ENCODE results near the gene OR52E4.

OR52E4 gene

DNA sequence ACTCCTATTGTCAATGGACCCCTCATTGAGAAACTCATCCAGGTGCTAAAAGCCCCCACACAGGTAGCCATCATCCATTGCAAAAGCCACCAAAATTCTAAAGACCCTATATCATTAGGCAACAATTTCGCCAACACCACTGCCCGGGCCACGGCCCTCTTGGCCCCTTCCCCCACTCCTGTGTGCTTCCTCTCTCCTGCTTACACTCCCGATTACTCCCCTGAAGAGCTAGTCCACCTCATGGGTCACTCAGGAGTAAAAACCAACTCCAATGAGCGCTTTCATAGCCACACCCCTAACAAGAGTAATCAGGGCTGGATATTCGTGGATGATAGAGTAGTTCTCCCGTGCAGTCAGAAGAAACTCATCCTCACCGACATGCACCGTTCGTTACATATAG, 52.7 kb downstream of the OR52E4 start:
- DNase-seq (ENCODE audit: low read depth): no peak
- H3K4me3 ChIP-seq (ENCODE audit: low read depth, low read length): no peak overlapping the region
- TF ChIP-seq, protein P1, sequence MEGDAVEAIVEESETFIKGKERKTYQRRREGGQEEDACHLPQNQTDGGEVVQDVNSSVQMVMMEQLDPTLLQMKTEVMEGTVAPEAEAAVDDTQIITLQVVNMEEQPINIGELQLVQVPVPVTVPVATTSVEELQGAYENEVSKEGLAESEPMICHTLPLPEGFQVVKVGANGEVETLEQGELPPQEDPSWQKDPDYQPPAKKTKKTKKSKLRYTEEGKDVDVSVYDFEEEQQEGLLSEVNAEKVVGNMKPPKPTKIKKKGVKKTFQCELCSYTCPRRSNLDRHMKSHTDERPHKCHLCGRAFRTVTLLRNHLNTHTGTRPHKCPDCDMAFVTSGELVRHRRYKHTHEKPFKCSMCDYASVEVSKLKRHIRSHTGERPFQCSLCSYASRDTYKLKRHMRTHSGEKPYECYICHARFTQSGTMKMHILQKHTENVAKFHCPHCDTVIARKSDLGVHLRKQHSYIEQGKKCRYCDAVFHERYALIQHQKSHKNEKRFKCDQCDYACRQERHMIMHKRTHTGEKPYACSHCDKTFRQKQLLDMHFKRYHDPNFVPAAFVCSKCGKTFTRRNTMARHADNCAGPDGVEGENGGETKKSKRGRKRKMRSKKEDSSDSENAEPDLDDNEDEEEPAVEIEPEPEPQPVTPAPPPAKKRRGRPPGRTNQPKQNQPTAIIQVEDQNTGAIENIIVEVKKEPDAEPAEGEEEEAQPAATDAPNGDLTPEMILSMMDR (IDR thresholded peaks at IDR 0.05; ENCODE audit: control insufficient read depth, extremely low read depth, insufficient read depth): no peak
